HG02571 (cell line): ENCODE results near the gene UVRAG.

Source experiments
- ATAC-seq: cut with Tn5 transposase; IDR thresholded peaks from one replicate; pipeline ENCODE4 v1.9.1; 2021; ENCODE audit warnings: mild to moderate bottlenecking, moderate library complexity; ENCODE audit not compliant: unreplicated experiment

The UVRAG gene

DNA sequence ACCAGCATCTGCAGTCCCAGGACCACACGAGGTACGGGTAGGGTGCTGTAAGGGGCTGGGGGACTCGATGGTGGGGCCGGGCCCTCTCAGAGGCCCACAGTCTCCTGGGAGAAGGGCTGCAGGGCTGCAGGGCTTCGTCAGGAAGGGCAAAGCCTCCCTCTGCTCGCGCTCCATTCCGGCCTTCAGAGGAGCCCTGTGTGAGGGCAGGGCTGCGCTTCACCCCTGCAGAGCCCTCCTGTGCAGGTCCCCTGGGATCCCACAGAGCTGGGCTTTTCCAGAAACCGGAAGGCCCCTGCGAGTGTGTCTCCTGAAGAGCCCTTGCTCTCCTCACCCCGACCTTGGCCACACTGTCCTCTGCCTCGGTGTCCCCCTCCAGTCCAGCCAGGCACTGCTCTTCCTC lies 364.1 kb downstream of the UVRAG start:
- ATAC-seq, result no peak

GRCh38 chr11:76181371-76181770 lies 366.4 kb downstream of the UVRAG start:
- no peak for ATAC-seq

- no peak for ATAC-seq
Observed at GRCh38 chr11:76184551-76184993, 369.6 kb downstream of the UVRAG start.

- no peak for ATAC-seq
Observed at GRCh38 chr11:76185511-76185910, 370.5 kb downstream of the UVRAG start.

DNA sequence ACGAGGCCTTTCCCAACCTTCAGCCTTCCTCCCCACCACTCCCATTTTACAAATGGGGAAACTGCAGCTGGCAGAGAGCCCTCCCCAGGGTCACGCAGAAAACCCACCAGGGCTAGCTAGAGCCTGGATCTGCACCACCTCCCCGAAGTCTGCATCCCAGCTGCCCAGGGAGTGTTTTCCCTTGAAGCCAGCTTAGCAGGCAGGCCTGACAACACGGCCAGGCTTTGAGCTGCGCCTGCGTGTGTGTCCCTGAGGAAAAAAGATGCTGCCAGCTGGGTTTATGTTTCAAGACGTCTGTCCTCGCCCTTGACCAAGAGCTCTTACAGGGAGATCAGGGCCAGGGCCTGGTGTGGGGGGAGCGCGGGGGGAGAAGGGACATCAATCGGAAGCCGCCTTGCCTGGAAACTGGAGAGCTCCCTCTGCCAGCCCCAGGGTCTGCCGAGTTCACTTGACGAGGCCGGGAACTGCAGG lies 371.0 kb downstream of the UVRAG start:
- no peak for ATAC-seq

DNA sequence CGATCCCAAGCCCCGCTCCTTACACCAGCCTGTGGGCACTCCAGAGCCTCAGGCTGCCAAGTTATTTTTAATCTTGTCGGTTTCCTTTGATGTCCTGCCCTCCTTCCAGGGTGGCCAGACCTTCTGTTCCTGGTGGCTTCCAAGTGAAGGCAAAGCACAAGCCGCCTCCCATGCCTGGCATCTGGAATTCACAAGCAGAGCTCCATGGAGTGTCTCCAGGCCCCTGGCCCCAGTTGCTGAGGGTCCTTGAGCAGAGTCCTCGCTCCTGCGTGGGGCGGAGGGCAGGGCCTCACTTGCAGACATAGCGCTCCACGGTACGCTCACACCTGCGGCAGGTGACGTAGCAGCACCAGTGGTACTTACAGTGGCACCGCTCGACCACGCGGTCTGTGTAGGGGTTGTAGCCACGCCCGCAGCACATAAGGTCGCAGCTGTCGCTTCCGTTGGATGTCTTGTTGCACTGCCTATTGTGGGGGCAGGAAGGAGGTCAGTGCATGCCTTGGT lies 371.8 kb downstream of the UVRAG start:
- no peak for ATAC-seq

- ATAC-seq, result no peak
Observed at GRCh38 chr11:76188873-76189272, 373.9 kb downstream of the UVRAG start.

DNA sequence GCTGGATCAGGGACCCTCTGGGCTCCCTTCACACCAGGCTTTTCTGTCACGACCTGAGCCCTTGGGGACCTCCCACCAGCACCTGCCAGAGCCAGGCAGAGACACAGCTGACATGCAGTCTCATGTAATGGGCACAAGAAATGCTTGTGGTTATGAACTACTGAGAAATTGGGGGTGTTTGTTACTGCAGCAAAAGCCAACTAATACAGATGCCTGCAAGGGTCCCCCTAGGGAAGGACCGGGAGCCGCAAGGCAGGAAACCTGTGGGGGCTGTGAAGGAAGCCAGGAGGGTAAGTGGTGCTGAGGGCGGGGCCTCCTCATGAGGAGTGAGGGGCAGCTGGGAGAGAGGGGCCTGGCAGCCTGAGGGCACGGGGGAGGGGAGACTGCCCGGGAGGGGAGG lies 374.7 kb downstream of the UVRAG start:
- no peak for ATAC-seq

DNA sequence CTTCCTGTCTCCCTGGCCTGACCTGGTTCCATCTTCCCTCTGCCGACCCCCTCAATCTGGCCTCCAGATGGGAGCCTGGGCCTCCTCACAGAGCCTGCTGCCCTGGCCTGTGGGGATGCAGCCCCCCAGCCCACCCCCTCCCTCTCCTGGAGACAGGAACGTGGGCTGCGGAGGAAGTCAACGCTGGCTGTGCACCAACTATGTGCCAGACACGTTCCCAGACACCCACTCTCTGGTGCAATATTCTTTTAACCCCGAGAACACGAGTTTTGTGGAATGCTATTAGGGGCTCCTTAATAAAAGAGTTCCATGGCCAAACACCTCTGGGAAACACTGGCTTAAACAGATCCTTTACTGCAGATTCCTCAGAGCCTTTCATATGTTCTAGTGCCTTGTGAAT lies 375.4 kb downstream of the UVRAG start:
- no peak for ATAC-seq
